Tibial nerve (tissue), 4 donors: ENCODE results near the gene SLC8A3. TPM values are rescaled to one million over a fixed set of nuclear protein-coding genes. Genes with fewer than 3 reads are reported as not detected.

Experiments used
- total RNA-seq, 4 donors: library from RNA; depleted of rRNA; stranded (reverse); fragments of >200 nt; gene quantifications; one replicate each; pipeline ENCODE4 v1.1.0, GENCODE V29; 2016

Gene SLC8A3
- total RNA-seq, 4 donors from 2014 or later = 0.20 to 1.0 (median 0.22) TPM; not detected in 1

Other genes starting within 250 kb of the SLC8A3 start
- 10 to 100 TPM; 20.0 to 42.9 (median 26.5) TPM for gene COX16, start 170.7 kb upstream of the SLC8A3 start, total RNA-seq
- gene SYNJ2BP, start 228.1 kb upstream of the SLC8A3 start, total RNA-seq = 10 to 100 TPM; 17.4 to 28.8 (median 25.3) TPM